GM10847 (cell line): Measurements from ENCODE around the gene CHST7.

Experiments
- POLR2A ChIP-seq: IDR thresholded peaks from 2 replicates; pipeline ENCODE4 v1.6.1; 2011; ENCODE audit not compliant: insufficient read length; ENCODE audit errors: extremely low read depth

Gene CHST7

DNA sequence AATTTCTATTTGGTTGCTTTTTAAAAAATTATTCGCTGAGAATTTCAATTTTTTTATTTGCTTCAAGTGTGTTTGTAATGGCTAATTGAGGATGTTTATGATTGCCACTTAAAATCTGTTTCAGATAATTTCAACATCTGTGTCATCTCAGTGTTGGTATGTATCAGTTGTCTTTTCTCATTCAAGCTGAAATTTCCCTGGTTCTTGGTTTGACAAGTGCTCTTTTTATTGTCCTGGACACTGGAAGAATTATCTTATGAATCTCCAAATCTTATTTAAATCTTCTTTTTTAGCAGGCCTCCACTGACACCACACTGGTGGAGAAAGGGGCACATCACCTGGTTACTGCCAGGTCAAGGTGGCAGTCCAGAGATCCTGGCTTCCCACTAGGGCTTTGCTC lies 21.5 kb downstream of the CHST7 start:
- TF ChIP-seq POLR2A, result no peak

DNA sequence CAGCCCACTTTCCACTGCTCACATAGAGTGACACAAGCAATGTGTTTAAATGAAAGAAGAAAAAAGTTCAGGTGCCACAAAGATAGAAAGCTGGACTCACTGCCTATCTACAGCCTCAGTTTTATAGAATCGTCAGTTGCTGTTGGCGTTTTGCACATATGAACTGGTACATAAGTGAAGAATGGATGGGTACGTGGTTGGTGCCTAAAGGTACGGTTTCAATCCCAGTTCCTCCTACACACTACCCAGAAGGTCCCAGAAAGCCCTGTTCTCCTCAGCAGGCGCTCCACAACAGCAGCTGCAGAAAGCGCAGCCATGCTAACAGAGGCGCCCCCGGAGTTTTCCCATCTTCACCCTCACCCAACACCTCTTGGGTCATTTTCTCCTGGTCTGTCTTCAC lies 23.6 kb downstream of the CHST7 start:
- no peak for TF ChIP-seq POLR2A

DNA sequence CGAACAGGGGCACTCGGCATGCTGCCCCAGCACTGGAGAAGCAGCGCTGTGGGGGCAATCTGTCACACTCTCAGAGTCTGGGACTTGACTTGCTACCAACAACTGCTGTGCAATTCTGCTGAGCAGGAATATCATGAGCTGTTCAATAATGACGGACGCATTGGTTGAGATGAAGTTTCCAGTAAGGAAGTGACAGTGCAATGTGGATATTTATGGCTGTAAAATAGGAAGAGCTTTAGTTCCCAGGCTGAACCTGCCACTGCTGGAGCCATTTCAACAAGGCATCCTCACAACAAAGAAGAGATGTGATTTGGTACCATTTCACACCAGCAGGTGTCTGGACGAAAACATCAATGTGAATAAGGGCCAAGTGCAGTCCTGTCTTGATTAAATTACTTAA lies 24.2 kb downstream of the CHST7 start:
- no peak for TF ChIP-seq POLR2A

DNA sequence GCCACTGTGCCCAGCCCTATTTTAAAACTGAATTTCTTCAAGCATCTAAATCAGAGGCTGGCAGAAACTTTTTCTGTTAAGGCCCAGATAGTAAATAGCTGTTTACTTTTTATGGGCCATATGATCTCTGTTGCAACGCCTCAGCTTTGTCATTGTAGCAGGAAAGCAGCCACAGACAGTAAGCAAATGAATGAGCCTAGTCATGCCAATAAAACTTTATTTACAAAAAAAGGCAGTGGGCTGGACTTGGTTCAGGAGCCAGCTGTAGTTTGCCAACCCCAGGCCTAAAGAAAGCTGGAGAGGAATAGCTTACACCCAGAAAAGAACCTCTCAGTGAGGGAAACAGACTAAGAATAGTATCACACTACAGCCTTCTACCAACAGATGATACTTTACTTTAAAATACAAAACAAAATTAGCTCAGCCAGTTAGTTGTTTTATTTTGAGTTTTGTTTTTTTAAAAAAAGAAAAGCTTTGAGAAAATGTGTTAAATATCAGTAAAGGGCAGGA lies 25.5 kb downstream of the CHST7 start:
- no peak for TF ChIP-seq POLR2A

- no peak for TF ChIP-seq POLR2A
Measured at GRCh38 chrX:46601283-46601682, 27.7 kb downstream of the CHST7 start.

GRCh38 chrX:46602468-46603102 lies 29.0 kb downstream of the CHST7 start:
- no peak for TF ChIP-seq POLR2A

GRCh38 chrX:46607916-46608315 lies 34.4 kb downstream of the CHST7 start:
- no peak for TF ChIP-seq POLR2A

GRCh38 chrX:46610070-46610658 lies 36.6 kb downstream of the CHST7 start:
- TF ChIP-seq POLR2A, result no peak

DNA sequence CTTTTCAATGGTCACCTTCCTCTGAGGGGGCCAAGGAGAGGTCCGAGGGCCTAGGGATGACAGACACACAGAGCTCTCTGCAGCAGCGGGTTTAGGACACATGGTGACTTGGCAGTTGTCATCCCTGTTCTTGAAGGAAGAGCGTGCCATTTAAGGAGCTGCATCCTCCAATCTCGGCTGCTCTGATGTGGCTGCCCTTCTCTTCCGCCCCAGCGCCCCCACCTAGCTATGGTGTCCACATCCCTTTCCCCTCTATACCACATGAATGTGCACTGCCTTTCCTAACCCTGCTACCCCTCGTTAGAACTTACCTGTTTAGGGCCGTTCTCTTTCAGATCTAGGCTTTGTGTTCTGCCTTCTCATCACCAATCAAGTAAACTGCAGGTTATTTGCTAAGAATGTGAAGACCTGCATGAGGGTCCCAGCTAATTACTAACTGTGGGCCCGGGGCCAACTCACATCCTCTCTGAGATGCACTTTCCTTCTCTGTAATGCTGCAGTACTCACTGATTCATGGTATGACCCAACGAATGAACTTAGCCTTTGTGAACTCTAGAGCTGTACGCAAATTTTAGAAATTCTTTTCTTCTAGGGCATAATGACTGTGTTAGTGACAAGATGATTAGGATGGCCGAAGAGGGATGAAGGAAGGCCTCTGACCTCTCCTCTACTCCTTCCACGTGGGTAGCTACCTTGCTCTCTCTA lies 38.2 kb downstream of the CHST7 start:
- TF ChIP-seq POLR2A, result no peak

DNA sequence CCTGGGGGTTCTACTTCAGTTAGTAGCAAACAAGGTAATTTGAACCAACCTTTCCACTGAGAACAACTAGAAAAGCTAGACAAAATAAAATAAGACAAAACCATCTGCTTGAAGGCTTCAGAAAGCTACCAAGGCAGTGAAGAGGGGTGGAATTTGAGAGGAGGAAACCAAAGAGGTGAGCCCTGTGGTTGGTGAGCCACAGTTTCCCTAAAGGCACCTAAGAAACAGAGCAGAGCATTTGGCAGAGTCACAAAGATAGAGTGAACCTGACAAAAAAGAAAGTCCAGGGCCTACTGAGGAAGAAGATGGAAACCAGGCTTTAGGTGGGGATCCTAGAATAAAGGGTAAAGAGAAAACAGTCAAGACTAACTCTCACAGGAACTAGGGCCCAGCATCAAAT lies 44.3 kb downstream of the CHST7 start:
- TF ChIP-seq POLR2A, result no peak

DNA sequence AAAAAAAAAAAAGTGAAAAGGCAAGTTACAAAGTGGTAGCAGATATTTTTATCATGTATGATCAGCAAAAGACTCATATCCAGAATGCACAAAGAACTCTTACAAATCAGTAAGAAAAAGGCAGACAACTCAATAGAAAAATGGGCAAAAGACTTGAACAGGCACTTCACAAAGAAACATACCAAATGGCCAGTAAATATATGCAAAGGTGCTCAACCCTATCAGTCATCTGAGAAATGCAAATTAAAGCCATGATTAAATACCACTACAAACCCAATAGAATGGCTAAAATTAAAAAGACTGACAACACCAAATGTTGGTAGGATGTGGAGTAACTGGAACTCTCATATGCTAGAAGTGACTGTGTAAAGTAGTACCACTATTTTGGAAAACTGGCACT lies 45.4 kb downstream of the CHST7 start:
- no peak for TF ChIP-seq POLR2A

- no peak for TF ChIP-seq POLR2A
Measured at GRCh38 chrX:46620505-46620904, 46.9 kb downstream of the CHST7 start.

- TF ChIP-seq POLR2A, result no peak
Measured at GRCh38 chrX:46621572-46621971, 48.0 kb downstream of the CHST7 start.

GRCh38 chrX:46624090-46624786 lies 50.7 kb downstream of the CHST7 start:
- no peak for TF ChIP-seq POLR2A

GRCh38 chrX:46626566-46626965 lies 53.0 kb downstream of the CHST7 start:
- TF ChIP-seq POLR2A, result no peak

- no peak for TF ChIP-seq POLR2A
Measured at GRCh38 chrX:46627062-46627461, 53.5 kb downstream of the CHST7 start.
